Testis (tissue), 3 donors: ENCODE data around the gene GBE1. TPM values are rescaled to one million over a fixed set of nuclear protein-coding genes. Genes with fewer than 3 reads are reported as not detected.

ENCODE experiments used
- DNase-seq: peaks from one replicate; pipeline ENCODE4 v3.0.0-alpha.2; 2019
- H3K27ac ChIP-seq, 2 donors: fragments of 200-600 bp; sonication (generic); one replicate each; pipeline ENCODE4 v1.5.1; 2019
- H3K27me3 ChIP-seq: fragments of 200-600 bp; sonication (generic); one replicate; pipeline ENCODE4 v1.5.1; 2019
- H3K36me3 ChIP-seq: fragments of 200-600 bp; sonication (generic); one replicate; pipeline ENCODE4 v1.5.1; 2017; ENCODE audit warnings: low read depth; ENCODE audit errors: missing control alignments
- H3K4me1 ChIP-seq: fragments of 200-600 bp; sonication (generic); one replicate; pipeline ENCODE4 v1.5.1; 2019
- H3K4me3 ChIP-seq, 2 donors: fragments of 200-600 bp; sonication (generic); one replicate each; pipeline ENCODE4 v1.5.1; 2017 to 2019
- H3K9me3 ChIP-seq: fragments of 200-600 bp; sonication (generic); one replicate; pipeline ENCODE4 v1.5.1; 2017
- CTCF ChIP-seq, 3 experiments: fragments of 450-650 bp in 2 of 3; fragments of 200-600 bp in 1 of 3; sonication (generic) in 1 of 3; IDR thresholded peaks; one replicate each; pipeline ENCODE4 v1.5.1; 2016 to 2019; ENCODE audit warnings: antibody characterized with exemption in 3 of 3, mild to moderate bottlenecking in 2 of 3, moderate library complexity in 1 of 3
- POLR2A ChIP-seq: fragments of 450-650 bp; IDR thresholded peaks from one replicate; pipeline ENCODE4 v1.6.1; 2017; ENCODE audit warnings: antibody characterized with exemption, mild to moderate bottlenecking, moderate library complexity
- WGBS, 2 donors: methylation state at CpG; one replicate each; pipeline ENCODE4 v1.1.5; 2018; 5-methylcytosine and 5-hydroxymethylcytosine counted together
- intact Hi-C: fragments of 100-400 bp; cut with DNase I; formaldehyde crosslinking; loops from one replicate; pipeline ENCODE4 v1.15.1; 2023; ENCODE audit warnings: low total_unique reads
- polyA plus RNA-seq: library from polyadenylated mRNA; stranded (reverse); fragments of 350-450 nt; fragmentation: Illumina TruSeq; extraction: RNeasy Lipid Tissue Mini Kit (QIAGEN cat#74804); gene quantifications from one replicate; pipeline ENCODE4 v1.2.3, GENCODE V29; 2014; ENCODE audit warnings: low read depth, low replicate concordance; ENCODE audit not compliant: insufficient read depth
- total RNA-seq, 2 donors: library from RNA; depleted of rRNA; stranded (reverse); fragments of >200 nt; gene quantifications; one replicate each; pipeline ENCODE4 v1.2.3, GENCODE V29; 2016

GBE1 gene
- total and polyA plus RNA-seq, 3 donors from 2014 or later: 14.1 to 23.5 (median 19.4) TPM

- no peak overlapping the region for H3K27ac ChIP-seq
- H3K4me3 ChIP-seq: no peak overlapping the region
- DNase-seq: no peak
- no peaks in the 10 kb centered on the region for H3K9me3 ChIP-seq
- H3K4me1 ChIP-seq: no peaks in the 10 kb centered on the region
- TF ChIP-seq POLR2A: no peak
- TF ChIP-seq CTCF (IDR thresholded peaks at IDR 0.05): no peak
- H3K27me3 ChIP-seq: no peaks in the 10 kb centered on the region
- intact Hi-C loops: no loop called here
- H3K36me3 ChIP-seq: no peaks in the 10 kb centered on the region
Observed at GRCh38 chr3:81518945-81519344, 242.5 kb downstream of the GBE1 start.

GRCh38 chr3:81516042-81516441 lies 245.4 kb downstream of the GBE1 start:
- Histone ChIP-seq H3K36me3 (no peaks in the 10 kb centered on the region), H3K27ac (no peak overlapping the region), H3K9me3 (no peaks in the 10 kb centered on the region), H3K4me3 (no peak overlapping the region), H3K27me3 (no peaks in the 10 kb centered on the region), H3K4me1 (no peaks in the 10 kb centered on the region)
- TF ChIP-seq POLR2A: no peak
- intact Hi-C loops: no loop called here
- DNase-seq: no peak
- 76 to 79% methylated on average over 1 of the region's 1 CpG for WGBS, 2 donors

GRCh38 chr3:81513591-81513990 lies 247.9 kb downstream of the GBE1 start:
- no peaks in the 10 kb centered on the region for H3K27me3 ChIP-seq
- TF ChIP-seq CTCF (IDR thresholded peaks at IDR 0.05): no peak
- TF ChIP-seq POLR2A: no peak
- no peak overlapping the region for H3K27ac ChIP-seq
- H3K9me3 ChIP-seq: no peaks in the 10 kb centered on the region
- no peak overlapping the region for H3K4me3 ChIP-seq
- 89 to 97% methylated on average over 2 of the region's 2 CpGs for WGBS, 2 donors
- DNase-seq: no peak
- intact Hi-C loops: no loop called here
- H3K36me3 ChIP-seq: no peaks in the 10 kb centered on the region
- no peaks in the 10 kb centered on the region for H3K4me1 ChIP-seq

- no peaks in the 10 kb centered on the region for H3K9me3 ChIP-seq
- 94 to 96% methylated on average over 2 of the region's 2 CpGs for WGBS, 2 donors
- H3K27me3 ChIP-seq: no peaks in the 10 kb centered on the region
- H3K4me1 ChIP-seq: no peaks in the 10 kb centered on the region
- H3K4me3 ChIP-seq: no peak overlapping the region
- intact Hi-C loops: no loop called here
- H3K27ac ChIP-seq: no peak overlapping the region
- TF ChIP-seq CTCF (IDR thresholded peaks at IDR 0.05): no peak
- no peak for TF ChIP-seq POLR2A
- no peak for DNase-seq
- H3K36me3 ChIP-seq: no peaks in the 10 kb centered on the region
Observed at GRCh38 chr3:81503026-81503425, 258.4 kb downstream of the GBE1 start.

GRCh38 chr3:81502236-81502635 lies 259.2 kb downstream of the GBE1 start:
- no peak overlapping the region for H3K4me3 ChIP-seq
- H3K4me1 ChIP-seq: no peaks in the 10 kb centered on the region
- intact Hi-C loops: no loop called here
- TF ChIP-seq POLR2A (no peak), CTCF (IDR thresholded peaks at IDR 0.05) (no peak)
- no peaks in the 10 kb centered on the region for H3K27me3 ChIP-seq
- WGBS, 2 donors: 96 to 98% methylated on average over 1 of the region's 1 CpG
- no peaks in the 10 kb centered on the region for H3K36me3 ChIP-seq
- DNase-seq: no peak
- H3K9me3 ChIP-seq: no peaks in the 10 kb centered on the region
- H3K27ac ChIP-seq: no peak overlapping the region
